Neural cell (in vitro differentiated cells): ENCODE results near the gene UACA.

ENCODE experiments used
- EP300 ChIP-seq: fragments of 450-650 bp; conservative IDR thresholded peaks from 2 replicates; pipeline ENCODE4 v1.6.1; 2014; ENCODE audit warnings: antibody characterized with exemption, mild to moderate bottlenecking, moderate library complexity; ENCODE audit not compliant: poor library complexity, severe bottlenecking
- RAD21 ChIP-seq: fragments of 450-650 bp; conservative IDR thresholded peaks from 2 replicates; pipeline ENCODE4 v1.6.1; 2014; ENCODE audit warnings: antibody characterized with exemption, mild to moderate bottlenecking, moderate library complexity

DNA sequence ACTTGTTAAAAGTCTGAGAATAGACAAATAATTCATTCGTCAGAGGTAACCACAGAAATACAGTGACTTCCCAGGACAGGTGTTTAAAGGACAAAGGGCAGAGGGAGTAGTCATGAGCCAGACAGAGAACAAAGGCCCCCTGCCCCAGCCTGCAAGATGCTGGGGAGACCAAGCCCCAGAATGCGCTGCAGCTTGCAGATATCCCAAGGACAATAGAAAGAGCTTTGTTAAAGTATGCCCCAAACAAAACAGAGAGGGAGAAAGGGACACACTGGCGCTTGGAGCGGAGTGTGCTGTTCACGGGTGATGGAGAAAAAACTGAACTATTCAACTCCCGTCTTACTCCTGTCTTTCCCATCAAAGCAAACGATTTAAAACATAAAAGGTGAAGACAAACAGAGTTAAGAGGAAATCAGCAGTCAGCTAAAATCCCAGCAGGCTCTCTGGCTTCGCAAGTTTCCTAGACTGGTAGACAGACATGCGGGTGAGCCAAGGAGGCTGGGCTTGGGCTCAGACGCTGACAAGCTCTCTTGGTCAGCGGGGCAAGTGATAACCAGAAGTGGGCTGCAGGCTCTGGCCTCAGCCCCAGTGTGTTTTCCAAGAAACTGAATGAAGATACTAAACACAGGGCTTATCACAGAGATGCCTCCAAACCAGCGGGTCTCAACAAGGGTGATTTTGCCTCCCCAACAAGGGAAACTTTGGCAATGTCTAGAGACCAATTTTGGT is 130.1 kb downstream of the UACA start:
- TF ChIP-seq RAD21 (no peak), EP300 (no peak)
